Left forelimb (tissue), 1 donor: Measurements from ENCODE around the gene CLCA4.

Experiments used
- DNase-seq: peaks from one replicate; pipeline ENCODE4 v3.0.0-alpha.2; 2018; ENCODE audit warnings: low spot score

CLCA4 gene

DNA sequence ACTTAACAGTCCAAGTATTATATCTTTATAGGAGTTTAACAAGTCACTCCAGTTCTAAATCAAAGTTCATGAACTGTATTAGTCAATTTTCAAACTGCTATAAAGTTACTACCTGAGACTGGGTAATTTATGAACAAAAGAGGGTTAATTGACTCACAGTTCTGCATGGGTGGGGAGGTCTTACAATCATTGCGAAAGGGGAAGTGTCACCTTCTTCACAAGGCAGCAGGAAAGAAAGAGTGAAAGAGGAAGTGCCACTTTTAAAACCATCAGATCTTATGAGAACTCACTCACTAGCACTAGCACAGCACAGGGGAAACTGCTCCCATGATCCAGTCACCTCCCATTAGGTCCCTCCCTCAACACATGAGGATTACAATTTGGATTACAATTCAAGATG, 70.0 kb downstream of the CLCA4 start:
- no peak for DNase-seq

DNA sequence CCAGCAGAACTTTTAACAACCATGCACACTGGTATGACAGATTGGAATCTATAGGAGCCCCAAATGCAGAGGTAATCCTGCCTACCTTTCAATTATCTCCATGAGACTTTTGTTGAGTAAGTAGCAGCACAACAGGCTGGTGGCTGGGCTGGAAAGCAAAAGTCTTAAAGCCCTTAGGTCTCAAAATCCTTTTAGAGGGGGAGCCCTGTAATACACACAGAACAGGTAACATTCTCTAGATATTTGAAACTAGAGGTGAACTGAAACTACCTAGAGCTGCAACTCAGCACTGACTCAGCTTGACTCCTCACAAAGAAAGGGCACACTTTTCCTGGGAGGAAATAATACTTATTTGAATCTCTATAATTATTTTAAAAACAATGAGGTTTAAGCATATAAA, 71.5 kb downstream of the CLCA4 start:
- no peak for DNase-seq

DNA sequence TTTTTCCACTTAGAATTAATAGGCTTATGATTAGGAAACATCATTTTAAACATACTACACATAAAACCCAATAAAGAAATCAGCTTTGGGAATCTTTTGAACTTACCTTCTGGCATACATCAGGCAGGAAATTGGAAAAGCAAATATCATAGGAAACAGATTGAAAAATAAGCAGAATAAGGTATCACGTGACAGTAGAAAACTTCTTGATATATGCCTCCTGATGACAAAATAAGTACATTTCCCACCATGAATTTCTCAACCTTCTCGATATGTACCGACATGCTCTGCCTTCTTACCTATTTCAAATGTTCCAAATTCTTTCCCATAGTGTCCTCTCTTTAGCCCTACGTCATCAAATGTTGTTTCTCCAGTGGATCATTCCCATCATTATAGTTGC, 72.4 kb downstream of the CLCA4 start:
- DNase-seq, result no peak

DNA sequence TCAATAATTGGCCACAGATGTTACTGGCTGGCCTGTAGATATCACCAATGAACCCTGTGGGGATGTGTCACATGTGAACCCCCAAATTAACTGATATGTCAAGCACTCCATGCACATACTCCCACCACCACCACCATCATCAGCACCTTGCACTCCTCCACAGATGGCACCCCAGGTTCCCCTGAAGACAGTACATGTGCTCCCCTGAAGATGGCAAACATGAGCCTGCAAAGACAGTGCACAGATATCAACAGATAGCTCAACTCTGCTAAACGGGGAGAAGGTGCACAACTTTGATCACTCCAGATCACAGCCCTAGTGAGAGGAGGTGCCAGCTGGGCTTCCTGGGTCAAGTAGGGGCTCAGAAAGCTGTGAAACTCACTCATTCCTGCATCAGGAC, 74.4 kb downstream of the CLCA4 start:
- no peak for DNase-seq
